Lung (tissue), 12 donors: ENCODE results near the gene CEP250. TPM values are rescaled to one million over a fixed set of nuclear protein-coding genes. Genes with fewer than 3 reads are reported as not detected.

Source experiments
- ATAC-seq: fragments of 200-7000 bp; cut with Tn5 transposase; one replicate; pipeline ENCODE4 v1.9.1; 2020; ENCODE audit warnings: moderate number of reproducible peaks; ENCODE audit not compliant: insufficient read depth, low FRiP score
- DNase-seq, 3 donors: peaks; one replicate each; pipeline ENCODE4 v3.0.0-alpha.2; 2013 to 2017
- H3K27ac ChIP-seq, 2 donors: one replicate each; pipeline ENCODE4 v1.5.1; 2013; ENCODE audit warnings: mild to moderate bottlenecking in 2 of 2, moderate library complexity in 2 of 2, control low read depth in 1 of 2, inconsistent platforms in 1 of 2, low read depth in 1 of 2, low read length in 1 of 2
- H3K27me3 ChIP-seq, 3 donors: one replicate each; pipeline ENCODE4 v1.5.1; 2013; ENCODE audit warnings: low read length in 2 of 3; ENCODE audit not compliant: control insufficient read depth in 3 of 3, insufficient read depth in 3 of 3
- H3K36me3 ChIP-seq, 4 donors: one replicate each; pipeline ENCODE4 v1.5.1; 2013; ENCODE audit warnings: low read length in 4 of 4, mild to moderate bottlenecking in 1 of 4, moderate library complexity in 1 of 4; ENCODE audit not compliant: control insufficient read depth in 4 of 4, insufficient read depth in 4 of 4
- H3K4me1 ChIP-seq, 5 donors: one replicate each; pipeline ENCODE4 v1.5.1; 2013; ENCODE audit warnings: low read length in 5 of 5, mild to moderate bottlenecking in 2 of 5, moderate library complexity in 1 of 5; ENCODE audit not compliant: control insufficient read depth in 5 of 5, insufficient read depth in 5 of 5
- H3K4me3 ChIP-seq: one replicate; pipeline ENCODE4 v1.5.1; 2013; ENCODE audit warnings: mild to moderate bottlenecking, control low read depth, moderate library complexity
- H3K9ac ChIP-seq, 2 donors: one replicate each; pipeline ENCODE4 v1.5.1; 2013; ENCODE audit warnings: low read length in 2 of 2, control low read depth in 1 of 2; ENCODE audit not compliant: insufficient read depth in 1 of 2
- H3K9me3 ChIP-seq, 4 donors: one replicate each; pipeline ENCODE4 v1.5.1; 2013; ENCODE audit warnings: low read length in 3 of 4, mild to moderate bottlenecking in 1 of 4, moderate library complexity in 1 of 4; ENCODE audit not compliant: control insufficient read depth in 4 of 4, insufficient read depth in 3 of 4
- CTCF ChIP-seq: IDR thresholded peaks from 2 replicates; pipeline ENCODE4 v1.5.1; 2012; ENCODE audit warnings: mild to moderate bottlenecking; ENCODE audit errors: control extremely low read depth, extremely low read depth
- WGBS, 2 donors: extraction: QIAGEN DNeasy Blood & Tissue Kit; methylation state at CpG; one replicate each; pipeline ENCODE4 v1.1.7; 2013; 5-methylcytosine and 5-hydroxymethylcytosine counted together
- polyA plus RNA-seq, 2 donors: library from polyadenylated mRNA; stranded (reverse); fragments of 200-250 nt; gene quantifications; one replicate each; pipeline ENCODE4 v1.2.1, GENCODE V29; 2013
- total RNA-seq, 2 donors: library from RNA; depleted of rRNA in 1 of 2; stranded (reverse); fragments of >200 nt in 1 of 2; gene quantifications; one replicate each; pipeline ENCODE4 v1.2.1, GENCODE V29; 2014 to 2021
- donor health status: control.
- donor health status: control.
- donor health status: Bipolar disorder and iron deficiency.
- donor health status: healthy.
- donor health status: DM: yes; HTN: yes; CAD: no.

The CEP250 gene
- total and polyA plus RNA-seq, 4 donors, result 8.7 to 34.5 (median 19.7) TPM

- no peaks in the 10 kb centered on the region for H3K9me3 ChIP-seq
- WGBS, 2 donors, result 96 to 97% methylated on average over 3 of the region's 3 CpGs
- DNase-seq (no peak), ATAC-seq (no peak)
- no peak overlapping the region for H3K9ac ChIP-seq
- peaks cover 4 to 54% (median 38%) of the 10 kb centered on the region in 4 donors for H3K36me3 ChIP-seq
- no peak for TF ChIP-seq CTCF
- no peaks in the 10 kb centered on the region for H3K27me3 ChIP-seq
- no peaks in the 10 kb centered on the region for H3K4me1 ChIP-seq
- H3K4me3 ChIP-seq, result no peak overlapping the region
- no peak overlapping the region for H3K27ac ChIP-seq
These were observed 41.1 kb downstream of the CEP250 start for GRCh38 chr20:35496481-35496880.

- ATAC-seq (no peak), DNase-seq (no peak)
- H3K4me1 ChIP-seq, result no peaks in the 10 kb centered on the region
- H3K36me3 ChIP-seq, result peaks cover 4 to 58% (median 42%) of the 10 kb centered on the region in 4 donors
- no peak overlapping the region for H3K4me3 ChIP-seq
- 94 to 98% methylated on average over 5 of the region's 5 CpGs for WGBS, 2 donors
- H3K27me3 ChIP-seq, result no peaks in the 10 kb centered on the region
- no peak overlapping the region for H3K9ac ChIP-seq
- H3K9me3 ChIP-seq, result no peaks in the 10 kb centered on the region
- TF ChIP-seq CTCF, result no peak
- H3K27ac ChIP-seq, result no peak overlapping the region
These were observed 41.9 kb downstream of the CEP250 start for GRCh38 chr20:35497320-35497719.

- no peaks in the 10 kb centered on the region for H3K4me1 ChIP-seq
- no peak overlapping the region for H3K27ac ChIP-seq
- TF ChIP-seq CTCF, result no peak
- H3K27me3 ChIP-seq, result no peaks in the 10 kb centered on the region
- H3K4me3 ChIP-seq, result no peak overlapping the region
- H3K36me3 ChIP-seq, result peaks cover 4 to 63% (median 42%) of the 10 kb centered on the region in 4 donors
- WGBS, 2 donors, result 94 to 96% methylated on average over 9 of the region's 9 CpGs
- H3K9ac ChIP-seq, result no peak overlapping the region
- DNase-seq (no peak), ATAC-seq (no peak)
- H3K9me3 ChIP-seq, result no peaks in the 10 kb centered on the region
These were observed 42.4 kb downstream of the CEP250 start for GRCh38 chr20:35497780-35498189.

- no peak overlapping the region for H3K9ac ChIP-seq
- H3K27ac ChIP-seq, result no peak overlapping the region
- no peaks in the 10 kb centered on the region for H3K27me3 ChIP-seq
- H3K4me1 ChIP-seq, result no peaks in the 10 kb centered on the region
- DNase-seq (no peak), ATAC-seq (no peak)
- H3K36me3 ChIP-seq, result peaks cover 4 to 72% (median 47%) of the 10 kb centered on the region in 4 donors
- TF ChIP-seq CTCF, result no peak
- no peak overlapping the region for H3K4me3 ChIP-seq
- H3K9me3 ChIP-seq, result no peaks in the 10 kb centered on the region
- WGBS, 2 donors, result 93 to 99% methylated on average over 1 of the region's 1 CpG
These were observed 43.9 kb downstream of the CEP250 start for GRCh38 chr20:35499271-35499670.
